ENCODE results near the gene GALNT10. TPM values are rescaled to one million over a fixed set of nuclear protein-coding genes. Genes with fewer than 3 reads are reported as not detected.

The GALNT10 gene
- total RNA-seq, 2 donors from 2014 or later = 30.2 to 43.4 TPM

DNA sequence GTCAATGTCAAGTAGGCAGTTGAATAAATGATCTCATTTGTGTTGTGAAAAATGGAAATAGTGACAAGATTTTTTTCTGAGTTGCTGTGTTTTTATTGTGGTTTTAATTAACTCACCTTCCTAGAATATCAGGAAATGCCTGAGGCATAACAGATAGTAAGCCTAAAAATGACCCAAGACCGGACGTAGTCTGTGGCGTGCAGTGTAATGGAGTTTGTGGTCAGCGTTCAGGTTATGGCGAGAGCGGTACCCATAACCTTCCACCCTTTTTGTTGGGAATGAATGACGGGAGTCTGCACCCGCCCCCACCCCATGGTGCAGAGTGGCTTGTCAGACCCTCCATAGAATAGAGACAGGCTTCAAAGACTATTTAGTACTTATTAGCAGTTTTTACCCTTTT is 119.3 kb downstream of the GALNT10 start:
- H3K4me3 Mint-ChIP-seq = no peak overlapping the region
- Histone ChIP-seq H3K9ac (ENCODE audit: extremely low read depth, low read length, poor library complexity, severe bottlenecking) (no peak overlapping the region), H3K4me3 (ENCODE audit: low read length) (no peak overlapping the region), H3K9me3 (ENCODE audit: control insufficient read depth, low read length) (peaks cover 18% of the 10 kb centered on the region), H3K36me3 (ENCODE audit: control insufficient read depth, insufficient read depth, low read length) (peaks cover 28% of the 10 kb centered on the region), H3K4me1 (ENCODE audit: control insufficient read depth, insufficient read depth, low read length) (peaks cover 11% of the 10 kb centered on the region), H3K27ac (ENCODE audit: low read depth, low read length) (no peak overlapping the region), H3K27me3 (ENCODE audit: control insufficient read depth, insufficient read depth, low read length, poor library complexity, severe bottlenecking) (no peaks in the 10 kb centered on the region)
- WGBS, 2 experiments (ENCODE audit: insufficient coverage in 1 of 2, insufficient read length in 1 of 2) = 92 to 100% methylated on average over 3 to 8 of the region's 8 CpGs
- H3K4me1 Mint-ChIP-seq = peaks cover 26% of the 10 kb centered on the region
- H3K9me3 Mint-ChIP-seq = peaks cover 10% of the 10 kb centered on the region
- TF ChIP-seq, protein P1, sequence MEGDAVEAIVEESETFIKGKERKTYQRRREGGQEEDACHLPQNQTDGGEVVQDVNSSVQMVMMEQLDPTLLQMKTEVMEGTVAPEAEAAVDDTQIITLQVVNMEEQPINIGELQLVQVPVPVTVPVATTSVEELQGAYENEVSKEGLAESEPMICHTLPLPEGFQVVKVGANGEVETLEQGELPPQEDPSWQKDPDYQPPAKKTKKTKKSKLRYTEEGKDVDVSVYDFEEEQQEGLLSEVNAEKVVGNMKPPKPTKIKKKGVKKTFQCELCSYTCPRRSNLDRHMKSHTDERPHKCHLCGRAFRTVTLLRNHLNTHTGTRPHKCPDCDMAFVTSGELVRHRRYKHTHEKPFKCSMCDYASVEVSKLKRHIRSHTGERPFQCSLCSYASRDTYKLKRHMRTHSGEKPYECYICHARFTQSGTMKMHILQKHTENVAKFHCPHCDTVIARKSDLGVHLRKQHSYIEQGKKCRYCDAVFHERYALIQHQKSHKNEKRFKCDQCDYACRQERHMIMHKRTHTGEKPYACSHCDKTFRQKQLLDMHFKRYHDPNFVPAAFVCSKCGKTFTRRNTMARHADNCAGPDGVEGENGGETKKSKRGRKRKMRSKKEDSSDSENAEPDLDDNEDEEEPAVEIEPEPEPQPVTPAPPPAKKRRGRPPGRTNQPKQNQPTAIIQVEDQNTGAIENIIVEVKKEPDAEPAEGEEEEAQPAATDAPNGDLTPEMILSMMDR (conservative IDR thresholded peaks at IDR 0.05) = no peak
- no peaks in the 10 kb centered on the region for H3K27me3 Mint-ChIP-seq (ENCODE audit: insufficient read depth)
- no peak for DNase-seq
- peaks cover 11% of the 10 kb centered on the region for H3K36me3 Mint-ChIP-seq (ENCODE audit: low read depth)
- H3K27ac Mint-ChIP-seq = no peak overlapping the region

DNA sequence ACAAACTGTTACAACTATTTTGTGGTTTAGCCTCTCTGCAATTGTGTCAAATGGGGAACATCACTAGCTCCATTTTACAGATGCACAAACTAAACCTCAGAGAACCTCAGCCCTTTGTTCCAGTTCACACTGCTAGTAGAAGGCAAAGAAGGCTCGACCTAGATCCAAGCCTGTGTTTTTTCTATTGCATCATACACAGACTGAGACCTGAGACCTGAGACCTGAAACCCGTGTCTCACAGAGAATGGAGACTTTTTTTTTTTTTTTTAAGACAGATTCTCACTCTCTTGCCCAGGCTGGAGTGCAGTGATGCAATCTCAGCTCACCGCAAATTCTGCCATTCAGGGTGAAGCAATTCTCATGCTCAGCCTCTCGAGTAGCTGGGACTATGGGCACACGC is 120.8 kb downstream of the GALNT10 start:
- no peak for DNase-seq
- Mint-ChIP-seq H3K27ac (no peak overlapping the region), H3K36me3 (ENCODE audit: low read depth) (peaks cover 4% of the 10 kb centered on the region), H3K4me1 (peaks cover 32% of the 10 kb centered on the region), H3K27me3 (ENCODE audit: insufficient read depth) (no peaks in the 10 kb centered on the region), H3K4me3 (no peak overlapping the region), H3K9me3 (no peaks in the 10 kb centered on the region)
- Histone ChIP-seq H3K4me3 (ENCODE audit: low read length) (no peak overlapping the region), H3K27ac (ENCODE audit: low read depth, low read length) (no peak overlapping the region), H3K4me1 (ENCODE audit: control insufficient read depth, insufficient read depth, low read length) (peaks cover 11% of the 10 kb centered on the region), H3K9me3 (ENCODE audit: control insufficient read depth, low read length) (peaks cover 3% of the 10 kb centered on the region), H3K9ac (ENCODE audit: extremely low read depth, low read length, poor library complexity, severe bottlenecking) (no peak overlapping the region), H3K36me3 (ENCODE audit: control insufficient read depth, insufficient read depth, low read length) (peaks cover 14% of the 10 kb centered on the region), H3K27me3 (ENCODE audit: control insufficient read depth, insufficient read depth, low read length, poor library complexity, severe bottlenecking) (no peaks in the 10 kb centered on the region)
- 97% methylated on average over 5 of the region's 5 CpGs for WGBS, 2 experiments (ENCODE audit: insufficient coverage in 1 of 2, insufficient read length in 1 of 2)
- TF ChIP-seq, protein P1 (conservative IDR thresholded peaks at IDR 0.05) = no peak

DNA sequence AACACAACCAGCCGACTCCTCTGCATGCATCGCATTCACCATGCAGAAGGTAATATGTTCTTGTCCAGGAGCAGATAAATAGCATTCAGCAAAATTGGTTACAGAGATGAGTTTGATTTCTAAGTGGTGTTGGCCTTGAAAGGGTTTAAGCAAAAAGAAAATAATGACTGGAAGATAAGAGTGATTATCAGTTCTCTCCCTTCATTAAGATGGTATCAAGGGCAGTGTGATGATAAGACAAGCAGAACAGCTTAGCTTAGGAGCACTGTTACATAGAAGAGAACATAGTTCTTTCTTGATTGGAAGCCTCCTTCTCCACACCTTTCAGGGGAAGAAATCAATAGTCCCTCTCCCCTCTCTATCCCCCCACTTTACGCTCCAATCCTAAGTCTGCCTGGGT is 121.5 kb downstream of the GALNT10 start:
- H3K27me3 Mint-ChIP-seq (ENCODE audit: insufficient read depth) = no peaks in the 10 kb centered on the region
- Histone ChIP-seq H3K27me3 (ENCODE audit: control insufficient read depth, insufficient read depth, low read length, poor library complexity, severe bottlenecking) (no peaks in the 10 kb centered on the region), H3K27ac (ENCODE audit: low read depth, low read length) (no peak overlapping the region), H3K9ac (ENCODE audit: extremely low read depth, low read length, poor library complexity, severe bottlenecking) (no peak overlapping the region), H3K4me1 (ENCODE audit: control insufficient read depth, insufficient read depth, low read length) (peaks cover 11% of the 10 kb centered on the region), H3K36me3 (ENCODE audit: control insufficient read depth, insufficient read depth, low read length) (peaks cover 13% of the 10 kb centered on the region), H3K4me3 (ENCODE audit: low read length) (peak overlapping the region; percentile 37), H3K9me3 (ENCODE audit: control insufficient read depth, low read length) (no peaks in the 10 kb centered on the region)
- TF ChIP-seq, protein P1 (conservative IDR thresholded peaks at IDR 0.05) = no peak
- no peak for DNase-seq
- no peaks in the 10 kb centered on the region for H3K9me3 Mint-ChIP-seq
- no peak overlapping the region for H3K4me3 Mint-ChIP-seq
- WGBS, 2 experiments (ENCODE audit: insufficient coverage in 1 of 2, insufficient read length in 1 of 2) = 85 to 95% methylated on average over 2 to 3 of the region's 3 CpGs
- H3K36me3 Mint-ChIP-seq (ENCODE audit: low read depth) = peaks cover under 1% of the 10 kb centered on the region
- H3K4me1 Mint-ChIP-seq = peaks cover 32% of the 10 kb centered on the region
- H3K27ac Mint-ChIP-seq = no peak overlapping the region

Data from endodermal cell (in vitro differentiated cells).